IMR-90 (cell line): ENCODE data around the gene RGSL1. TPM values are rescaled to one million over a fixed set of nuclear protein-coding genes. Genes with fewer than 3 reads are reported as not detected.

ENCODE experiments used
- ATAC-seq: fragments of 200-7000 bp; cut with Tn5 transposase; 2 replicates; pipeline ENCODE4 v1.9.1; 2020; ENCODE audit warnings: low read depth, mild to moderate bottlenecking, moderate library complexity
- BruUV-seq: library from RNA; stranded (reverse); fragments of 400-500 nt; replicated peaks from 2 replicates; lab custom pipeline; 2021; lab: Mats Ljungman, UMichigan
- CTCF ChIA-PET: fragments of 300-600 bp; formaldehyde crosslinking; extraction: SDS; loops from one replicate; lab custom pipeline; 2021; ENCODE audit warnings: antibody characterized with exemption; lab: Yijun Ruan, JAX
- POLR2A ChIA-PET: fragments of 300-600 bp; sonication (Branson Sonifier 250); formaldehyde crosslinking; loops from one replicate; lab custom pipeline; 2022; ENCODE audit warnings: antibody characterized with exemption; ENCODE audit not compliant: unreplicated experiment; lab: Charles Lee
- DNase-seq: peaks from one replicate; pipeline ENCODE4 v3.0.0; 2013
- H2AFZ ChIP-seq: replicated peaks from 2 replicates; pipeline ENCODE3; 2013; ENCODE audit warnings: low read length, mild to moderate bottlenecking; ENCODE audit not compliant: poor library complexity
- H2AK5ac ChIP-seq: 2 replicates; pipeline ENCODE4 v1.6.1; 2013; ENCODE audit warnings: low read depth, low read length, inconsistent platforms
- H2AK9ac ChIP-seq: replicated peaks from 2 replicates; pipeline ENCODE3; 2013; ENCODE audit warnings: mild to moderate bottlenecking, low read depth, low read length, moderate library complexity; ENCODE audit not compliant: poor library complexity
- H2BK120ac ChIP-seq: 2 replicates; pipeline ENCODE4 v1.6.1; 2013; ENCODE audit warnings: low read depth, low read length, inconsistent platforms
- H2BK15ac ChIP-seq: 3 replicates; pipeline ENCODE4 v1.6.1; 2013; ENCODE audit warnings: low read depth, low read length, inconsistent platforms
- H2BK20ac ChIP-seq: 2 replicates; pipeline ENCODE4 v1.6.1; 2013; ENCODE audit warnings: low read depth, mild to moderate bottlenecking, inconsistent platforms, low read length, moderate library complexity
- H2BK5ac ChIP-seq: 2 replicates; pipeline ENCODE4 v1.6.1; 2013; ENCODE audit warnings: mild to moderate bottlenecking, low read depth, low read length, inconsistent platforms; ENCODE audit not compliant: poor library complexity, severe bottlenecking
- H3K14ac ChIP-seq: replicated peaks from 2 replicates; pipeline ENCODE4 v1.6.1; 2013; ENCODE audit warnings: low read depth, low read length, inconsistent platforms
- H3K18ac ChIP-seq: 2 replicates; pipeline ENCODE4 v1.6.1; 2013; ENCODE audit warnings: low read depth, low read length, control low read depth
- H3K23ac ChIP-seq: 2 replicates; pipeline ENCODE4 v1.6.1; 2013; ENCODE audit warnings: low read depth, low read length, inconsistent platforms
- H3K27ac ChIP-seq: 2 replicates; pipeline ENCODE4 v1.5.1; 2013; ENCODE audit warnings: mild to moderate bottlenecking, control low read depth, low read length; ENCODE audit not compliant: insufficient read depth
- H3K27me3 ChIP-seq: 2 replicates; pipeline ENCODE4 v1.6.1; 2013; ENCODE audit warnings: low read length; ENCODE audit not compliant: control insufficient read depth, insufficient read depth
- H3K36me3 ChIP-seq: 2 replicates; pipeline ENCODE4 v1.6.1; 2013; ENCODE audit warnings: low read length, mixed read lengths; ENCODE audit not compliant: control insufficient read depth, insufficient read depth
- H3K4ac ChIP-seq: 2 replicates; pipeline ENCODE4 v1.6.1; 2013; ENCODE audit warnings: low read depth, low read length, inconsistent platforms
- H3K4me1 ChIP-seq: 2 replicates; pipeline ENCODE4 v1.6.1; 2013; ENCODE audit warnings: low read length, mixed read lengths; ENCODE audit not compliant: control insufficient read depth, insufficient read depth
- H3K4me2 ChIP-seq: 2 replicates; pipeline ENCODE4 v1.6.1; 2013; ENCODE audit warnings: low read depth, mild to moderate bottlenecking, control low read depth, low read length, moderate library complexity
- H3K4me3 ChIP-seq: 2 replicates; pipeline ENCODE4 v1.5.1; 2013; ENCODE audit warnings: low read depth, mild to moderate bottlenecking, control low read depth, low read length, moderate library complexity; ENCODE audit not compliant: insufficient read depth
- H3K56ac ChIP-seq: 2 replicates; pipeline ENCODE4 v1.6.1; 2013; ENCODE audit warnings: low read length, inconsistent platforms; ENCODE audit not compliant: insufficient read depth; ENCODE audit errors: extremely low read depth
- H3K79me1 ChIP-seq, 2 experiments: 2 replicates each; pipeline ENCODE4 v1.6.1; 2013; ENCODE audit warnings: low read length in 2 of 2, inconsistent platforms in 1 of 2, low read depth in 1 of 2
- H3K9ac ChIP-seq: 2 replicates; pipeline ENCODE4 v1.6.1; 2013; ENCODE audit warnings: low read depth, low read length, control low read depth
- H3K9me1 ChIP-seq: 2 replicates; pipeline ENCODE4 v1.6.1; 2013; ENCODE audit warnings: low read length, inconsistent platforms; ENCODE audit not compliant: insufficient read depth
- H3K9me3 ChIP-seq: 2 replicates; pipeline ENCODE4 v1.6.1; 2013; ENCODE audit warnings: low read length; ENCODE audit not compliant: control insufficient read depth, insufficient read depth
- H4K20me1 ChIP-seq: 2 replicates; pipeline ENCODE4 v1.6.1; 2013; ENCODE audit warnings: low read length, inconsistent platforms; ENCODE audit not compliant: insufficient read depth
- H4K5ac ChIP-seq: 2 replicates; pipeline ENCODE4 v1.6.1; 2013; ENCODE audit warnings: mild to moderate bottlenecking, low read depth, low read length, control low read depth
- H4K8ac ChIP-seq, 2 experiments: 2 replicates each; pipeline ENCODE4 v1.6.1; 2013; ENCODE audit warnings: low read depth in 2 of 2, low read length in 2 of 2, control low read depth in 1 of 2, inconsistent platforms in 1 of 2
- H4K91ac ChIP-seq: 2 replicates; pipeline ENCODE4 v1.6.1; 2013; ENCODE audit warnings: low read depth, low read length, inconsistent platforms; ENCODE audit not compliant: insufficient read depth
- BHLHE40 ChIP-seq: fragments of 150-350 bp; IDR thresholded peaks from 2 replicates; pipeline ENCODE4 v1.6.1; 2016; ENCODE audit warnings: mild to moderate bottlenecking, low read depth, low read length
- CEBPB ChIP-seq: IDR thresholded peaks from 2 replicates; pipeline ENCODE4 v1.6.1; 2012; ENCODE audit warnings: low read depth, low read length, improper control_type of control experiment
- CHD1 ChIP-seq: IDR thresholded peaks from 2 replicates; pipeline ENCODE4 v1.6.1; 2012; ENCODE audit warnings: low read depth, low read length, improper control_type of control experiment
- FOS ChIP-seq: fragments of 150-350 bp; IDR thresholded peaks from 2 replicates; pipeline ENCODE4 v1.6.1; 2016; ENCODE audit warnings: low read depth, low read length
- MAFK ChIP-seq: IDR thresholded peaks from 2 replicates; pipeline ENCODE4 v1.6.1; 2012; ENCODE audit warnings: low read depth, low read length, improper control_type of control experiment
- MAZ ChIP-seq: IDR thresholded peaks from 2 replicates; pipeline ENCODE4 v1.6.1; 2012; ENCODE audit warnings: low read depth, mild to moderate bottlenecking, low read length, improper control_type of control experiment, moderate library complexity, borderline replicate concordance
- MXI1 ChIP-seq: IDR thresholded peaks from 2 replicates; pipeline ENCODE4 v1.6.1; 2012; ENCODE audit warnings: low read depth, mild to moderate bottlenecking, low read length, moderate library complexity, borderline replicate concordance
- NFE2L2 ChIP-seq: fragments of 150-350 bp; IDR thresholded peaks from 2 replicates; pipeline ENCODE4 v1.6.1; 2016; ENCODE audit warnings: low read depth, mild to moderate bottlenecking, low read length
- POLR2A ChIP-seq: IDR thresholded peaks from 2 replicates; pipeline ENCODE4 v1.6.1; 2012; ENCODE audit warnings: mild to moderate bottlenecking, low read depth, low read length
- RAD21 ChIP-seq: IDR thresholded peaks from 2 replicates; pipeline ENCODE4 v1.6.1; 2012; ENCODE audit warnings: low read length, improper control_type of control experiment
- RCOR1 ChIP-seq: IDR thresholded peaks from 2 replicates; pipeline ENCODE4 v1.6.1; 2012; ENCODE audit warnings: mild to moderate bottlenecking, low read length, improper control_type of control experiment; ENCODE audit not compliant: insufficient replicate concordance
- RFX5 ChIP-seq: IDR thresholded peaks from 2 replicates; pipeline ENCODE4 v1.8.0; 2012; ENCODE audit warnings: low read depth, mild to moderate bottlenecking, low read length, moderate library complexity
- SMC3 ChIP-seq: fragments of 150-350 bp; IDR thresholded peaks from 2 replicates; pipeline ENCODE4 v1.6.1; 2016; ENCODE audit warnings: low read depth, mild to moderate bottlenecking, antibody characterized with exemption, low read length, moderate library complexity
- WGBS, 2 experiments: methylation state at CpG; one replicate each; pipeline versions ENCODE4 v1.1.5 to v1.1.7; 2013; ENCODE audit warnings: missing lambda C conversion rate in 2 of 2; ENCODE audit not compliant: insufficient read length in 1 of 2; ENCODE audit errors: extremely low coverage in 2 of 2; 5-methylcytosine and 5-hydroxymethylcytosine counted together
- dilution Hi-C: fragments of 300-500 bp; cut with HindIII; formaldehyde crosslinking; loops from one replicate; pipeline ENCODE4 v1.14.3; 2018; ENCODE audit warnings: low sequenced_read_pairs; ENCODE audit not compliant: unreplicated experiment
- in situ Hi-C: fragments of 300-500 bp; cut with MboI; formaldehyde crosslinking; loops from 3 replicates; pipeline ENCODE4 v1.14.3; 2019; ENCODE audit warnings: low sequenced_read_pairs, inconsistent platforms, mixed read lengths
- intact Hi-C: fragments of 100-400 bp; cut with micrococcal nuclease; formaldehyde crosslinking; loops from 2 replicates; pipeline ENCODE4 v1.10.0; 2022
- polyA plus RNA-seq, 3 experiments: library from polyadenylated mRNA; depleted of rRNA; stranded (reverse); fragments of >200 nt; gene quantifications; 2 replicates each; pipeline ENCODE4 v1.2.3, GENCODE V29; 2012; ENCODE audit warnings: low replicate concordance in 1 of 3
- total RNA-seq: library from RNA; depleted of rRNA; stranded (reverse); fragments of >200 nt; gene quantifications from 2 replicates; pipeline ENCODE4 v1.2.3, GENCODE V29; 2012
- TF ChIP-seq, protein P1 (sequence below): conservative IDR thresholded peaks from 2 replicates; pipeline ENCODE4 v1.5.1; 2012; ENCODE audit warnings: mild to moderate bottlenecking, low read depth, low read length, improper control_type of control experiment
- TF ChIP-seq, protein P2 (sequence below): fragments of 150-350 bp; IDR thresholded peaks from 2 replicates; pipeline ENCODE4 v1.6.1; 2017; ENCODE audit warnings: mild to moderate bottlenecking, antibody characterized with exemption, low read length, low read depth
- TF ChIP-seq, protein P3 (sequence below): fragments of 150-350 bp; IDR thresholded peaks from 2 replicates; pipeline ENCODE4 v1.6.1; 2016; ENCODE audit warnings: low read depth, mild to moderate bottlenecking, low read length, moderate library complexity, borderline replicate concordance

RGSL1 gene
- total and polyA plus RNA-seq, 2 of the 4 experiments (the other 2 are of a cell fraction): not detected

DNA sequence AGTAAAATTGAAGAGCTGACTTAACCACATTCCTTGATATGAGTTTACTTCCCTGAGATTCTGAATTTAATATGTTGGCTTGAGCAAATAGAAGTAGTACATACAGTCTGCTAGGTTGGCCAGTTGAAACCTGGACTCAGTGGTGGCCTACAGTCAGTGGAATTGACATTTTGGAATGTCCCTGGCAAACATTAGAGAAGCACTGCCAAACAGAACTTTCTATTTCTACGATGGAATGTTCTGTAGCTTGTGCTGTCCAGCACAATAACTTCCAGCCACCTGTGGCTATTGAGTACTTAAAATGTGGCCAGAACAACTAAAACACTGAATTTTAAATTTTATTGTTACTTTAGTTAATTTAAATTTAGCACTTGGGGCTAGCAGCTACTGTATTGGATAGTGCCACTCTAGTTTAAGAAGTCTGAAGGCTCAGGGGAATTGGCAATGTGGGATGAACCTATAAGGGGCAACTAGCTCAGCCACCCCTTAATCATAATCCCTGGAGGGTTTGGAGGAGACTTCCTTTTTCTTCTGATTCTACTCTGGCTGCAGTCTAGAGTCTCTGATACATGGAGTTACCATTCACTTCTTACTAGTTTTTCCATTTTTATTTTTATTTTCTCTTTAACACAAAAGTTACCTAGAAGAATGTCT is 39.2 kb upstream of the RGSL1 start:
- no peaks in the 10 kb centered on the region for H3K9me1 ChIP-seq
- no peak overlapping the region for H3K9ac ChIP-seq
- no peak overlapping the region for H2AK5ac ChIP-seq
- peaks cover 2% of the 10 kb centered on the region; the same call in 1 of the 2 replicates for H3K27me3 ChIP-seq
- H3K23ac ChIP-seq: no peak overlapping the region
- TF ChIP-seq RFX5: no peak
- no peak for TF ChIP-seq RAD21
- TF ChIP-seq, protein P1, sequence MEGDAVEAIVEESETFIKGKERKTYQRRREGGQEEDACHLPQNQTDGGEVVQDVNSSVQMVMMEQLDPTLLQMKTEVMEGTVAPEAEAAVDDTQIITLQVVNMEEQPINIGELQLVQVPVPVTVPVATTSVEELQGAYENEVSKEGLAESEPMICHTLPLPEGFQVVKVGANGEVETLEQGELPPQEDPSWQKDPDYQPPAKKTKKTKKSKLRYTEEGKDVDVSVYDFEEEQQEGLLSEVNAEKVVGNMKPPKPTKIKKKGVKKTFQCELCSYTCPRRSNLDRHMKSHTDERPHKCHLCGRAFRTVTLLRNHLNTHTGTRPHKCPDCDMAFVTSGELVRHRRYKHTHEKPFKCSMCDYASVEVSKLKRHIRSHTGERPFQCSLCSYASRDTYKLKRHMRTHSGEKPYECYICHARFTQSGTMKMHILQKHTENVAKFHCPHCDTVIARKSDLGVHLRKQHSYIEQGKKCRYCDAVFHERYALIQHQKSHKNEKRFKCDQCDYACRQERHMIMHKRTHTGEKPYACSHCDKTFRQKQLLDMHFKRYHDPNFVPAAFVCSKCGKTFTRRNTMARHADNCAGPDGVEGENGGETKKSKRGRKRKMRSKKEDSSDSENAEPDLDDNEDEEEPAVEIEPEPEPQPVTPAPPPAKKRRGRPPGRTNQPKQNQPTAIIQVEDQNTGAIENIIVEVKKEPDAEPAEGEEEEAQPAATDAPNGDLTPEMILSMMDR: no peak
- TF ChIP-seq SMC3: no peak
- TF ChIP-seq NFE2L2: no peak
- TF ChIP-seq MXI1: no peak
- TF ChIP-seq MAFK: no peak
- no peak for TF ChIP-seq RCOR1
- TF ChIP-seq BHLHE40: no peak
- no peak for TF ChIP-seq MAZ
- TF ChIP-seq CHD1: no peak
- TF ChIP-seq POLR2A: no peak
- no peak for TF ChIP-seq FOS
- TF ChIP-seq, protein P2, sequence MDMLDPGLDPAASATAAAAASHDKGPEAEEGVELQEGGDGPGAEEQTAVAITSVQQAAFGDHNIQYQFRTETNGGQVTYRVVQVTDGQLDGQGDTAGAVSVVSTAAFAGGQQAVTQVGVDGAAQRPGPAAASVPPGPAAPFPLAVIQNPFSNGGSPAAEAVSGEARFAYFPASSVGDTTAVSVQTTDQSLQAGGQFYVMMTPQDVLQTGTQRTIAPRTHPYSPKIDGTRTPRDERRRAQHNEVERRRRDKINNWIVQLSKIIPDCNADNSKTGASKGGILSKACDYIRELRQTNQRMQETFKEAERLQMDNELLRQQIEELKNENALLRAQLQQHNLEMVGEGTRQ: no peak
- no peak for TF ChIP-seq CEBPB
- TF ChIP-seq, protein P3, sequence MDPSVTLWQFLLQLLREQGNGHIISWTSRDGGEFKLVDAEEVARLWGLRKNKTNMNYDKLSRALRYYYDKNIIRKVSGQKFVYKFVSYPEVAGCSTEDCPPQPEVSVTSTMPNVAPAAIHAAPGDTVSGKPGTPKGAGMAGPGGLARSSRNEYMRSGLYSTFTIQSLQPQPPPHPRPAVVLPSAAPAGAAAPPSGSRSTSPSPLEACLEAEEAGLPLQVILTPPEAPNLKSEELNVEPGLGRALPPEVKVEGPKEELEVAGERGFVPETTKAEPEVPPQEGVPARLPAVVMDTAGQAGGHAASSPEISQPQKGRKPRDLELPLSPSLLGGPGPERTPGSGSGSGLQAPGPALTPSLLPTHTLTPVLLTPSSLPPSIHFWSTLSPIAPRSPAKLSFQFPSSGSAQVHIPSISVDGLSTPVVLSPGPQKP: no peak
- H2BK120ac ChIP-seq: no peak overlapping the region
- no peak overlapping the region for H3K14ac ChIP-seq
- no peak overlapping the region for H3K4me2 ChIP-seq
- dilution Hi-C loops (no loop called here), in situ Hi-C loops (no loop called here), intact Hi-C loops (no loop called here)
- no peaks in the 10 kb centered on the region for H3K79me1 ChIP-seq
- ATAC-seq (no peak), DNase-seq (no peak)
- H3K4ac ChIP-seq: no peak overlapping the region
- H3K27ac ChIP-seq: no peak overlapping the region
- H2BK15ac ChIP-seq: no peak overlapping the region
- no peak overlapping the region for H3K4me3 ChIP-seq
- no peaks in the 10 kb centered on the region for H3K4me1 ChIP-seq
- no peak overlapping the region for H4K8ac ChIP-seq
- H4K20me1 ChIP-seq: no peaks in the 10 kb centered on the region
- no peak overlapping the region for H4K91ac ChIP-seq
- no peak overlapping the region for H4K5ac ChIP-seq
- H2AFZ ChIP-seq: no peak overlapping the region
- no peaks in the 10 kb centered on the region for H3K9me3 ChIP-seq
- no TSS peak for BruUV-seq
- no peak overlapping the region for H3K56ac ChIP-seq
- ChIA-PET CTCF (interaction anchor here (1.0 to 1.1 kb wide), 2 partner anchors 14 to 267 kb away, joined by 3 read pairs; no protein-coding TSS in a partner anchor), POLR2A (no interaction called here)
- H2AK9ac ChIP-seq: no peak overlapping the region
- H3K18ac ChIP-seq: no peak overlapping the region
- no peak overlapping the region for H2BK20ac ChIP-seq
- H2BK5ac ChIP-seq: no peak overlapping the region
- WGBS, 2 experiments: no CpG with 5 or more reads among the region's 1 CpG
- H3K36me3 ChIP-seq: no peaks in the 10 kb centered on the region
